Colonic mucosa (tissue), 4 donors: Measurements from ENCODE around the gene H3-3A. TPM values are rescaled to one million over a fixed set of nuclear protein-coding genes. Genes with fewer than 3 reads are reported as not detected.
"Not testable (repeated sequence)": the region's sequence is repeated elsewhere in the genome, so short reads cannot be mapped to it uniquely, and the experiment has no call there.

Source experiments
- DNase-seq: peaks from one replicate; pipeline ENCODE4 v3.0.0-alpha.2; 2020
- H3K27ac ChIP-seq: fragments of 200-600 bp; one replicate; pipeline ENCODE4 v1.8.0; 2021
- H3K27me3 ChIP-seq: fragments of 200-600 bp; one replicate; pipeline ENCODE4 v1.8.0; 2021
- H3K36me3 ChIP-seq: fragments of 200-600 bp; one replicate; pipeline ENCODE4 v1.8.0; 2021
- H3K4me1 ChIP-seq: fragments of 200-600 bp; one replicate; pipeline ENCODE4 v1.8.0; 2021; ENCODE audit warnings: mild to moderate bottlenecking
- H3K4me3 ChIP-seq: fragments of 200-600 bp; one replicate; pipeline ENCODE4 v1.8.0; 2021
- H3K9ac ChIP-seq, 2 donors: one replicate each; pipeline ENCODE4 v1.7.0; 2013; ENCODE audit warnings: control low read depth in 2 of 2, low read depth in 2 of 2, low read length in 2 of 2
- H3K9me3 ChIP-seq: fragments of 200-600 bp; one replicate; pipeline ENCODE4 v1.8.0; 2021
- intact Hi-C: fragments of 100-400 bp; cut with DNase I; formaldehyde crosslinking; loops from one replicate; pipeline ENCODE4 v1.14.1; 2022
- total RNA-seq, 2 donors: library from RNA; stranded (reverse); fragmentation: NEBNext Ultra II Directional in 1 of 2; extraction: Animal tissue kit (Norgen Biotek cat#: 25700) in 1 of 2; gene quantifications; one replicate each; pipeline ENCODE4 v1.2.1, GENCODE V29; 2021
- TF ChIP-seq, protein P1 (sequence below): fragments of 200-600 bp; IDR thresholded peaks from one replicate; pipeline ENCODE4 v1.8.0; 2022; ENCODE audit warnings: antibody characterized with exemption, mild to moderate bottlenecking
- donor health status: healthy.
- donor health status: DM: no; HTN: no; CAD: no.
- donor health status: DM: no; HTN: no; CAD: no.

H3-3A gene
- total RNA-seq, 2 donors from 2014 or later: 680 to 810 TPM

DNA sequence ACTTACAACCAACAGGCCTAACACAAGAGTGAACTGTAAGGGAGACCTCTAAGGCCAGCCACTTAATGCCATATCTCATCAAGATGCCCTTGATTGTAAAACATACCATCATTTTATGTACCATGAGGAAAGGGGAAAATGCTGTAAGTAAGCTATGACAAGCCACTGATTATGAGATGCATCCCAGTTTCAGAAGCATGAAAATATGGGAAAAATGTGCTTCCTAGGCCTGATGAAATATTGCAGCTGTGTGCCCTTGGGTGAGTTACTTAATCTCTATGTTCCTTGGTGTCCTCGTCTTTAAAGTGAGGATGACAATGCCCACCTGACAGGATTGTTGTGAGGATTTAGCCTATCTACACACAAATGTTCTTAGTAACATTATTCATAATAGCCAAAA lies 28.9 kb downstream of the H3-3A start:
- Histone ChIP-seq H3K9me3 (no peaks in the 10 kb centered on the region), H3K27ac (no peak overlapping the region), H3K36me3 (no peaks in the 10 kb centered on the region), H3K4me1 (no peaks in the 10 kb centered on the region), H3K27me3 (no peaks in the 10 kb centered on the region), H3K4me3 (no peak overlapping the region), H3K9ac (no peak overlapping the region)
- DNase-seq: no peak
- intact Hi-C loops: no loop called here
- TF ChIP-seq, protein P1, sequence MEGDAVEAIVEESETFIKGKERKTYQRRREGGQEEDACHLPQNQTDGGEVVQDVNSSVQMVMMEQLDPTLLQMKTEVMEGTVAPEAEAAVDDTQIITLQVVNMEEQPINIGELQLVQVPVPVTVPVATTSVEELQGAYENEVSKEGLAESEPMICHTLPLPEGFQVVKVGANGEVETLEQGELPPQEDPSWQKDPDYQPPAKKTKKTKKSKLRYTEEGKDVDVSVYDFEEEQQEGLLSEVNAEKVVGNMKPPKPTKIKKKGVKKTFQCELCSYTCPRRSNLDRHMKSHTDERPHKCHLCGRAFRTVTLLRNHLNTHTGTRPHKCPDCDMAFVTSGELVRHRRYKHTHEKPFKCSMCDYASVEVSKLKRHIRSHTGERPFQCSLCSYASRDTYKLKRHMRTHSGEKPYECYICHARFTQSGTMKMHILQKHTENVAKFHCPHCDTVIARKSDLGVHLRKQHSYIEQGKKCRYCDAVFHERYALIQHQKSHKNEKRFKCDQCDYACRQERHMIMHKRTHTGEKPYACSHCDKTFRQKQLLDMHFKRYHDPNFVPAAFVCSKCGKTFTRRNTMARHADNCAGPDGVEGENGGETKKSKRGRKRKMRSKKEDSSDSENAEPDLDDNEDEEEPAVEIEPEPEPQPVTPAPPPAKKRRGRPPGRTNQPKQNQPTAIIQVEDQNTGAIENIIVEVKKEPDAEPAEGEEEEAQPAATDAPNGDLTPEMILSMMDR: no peak

DNA sequence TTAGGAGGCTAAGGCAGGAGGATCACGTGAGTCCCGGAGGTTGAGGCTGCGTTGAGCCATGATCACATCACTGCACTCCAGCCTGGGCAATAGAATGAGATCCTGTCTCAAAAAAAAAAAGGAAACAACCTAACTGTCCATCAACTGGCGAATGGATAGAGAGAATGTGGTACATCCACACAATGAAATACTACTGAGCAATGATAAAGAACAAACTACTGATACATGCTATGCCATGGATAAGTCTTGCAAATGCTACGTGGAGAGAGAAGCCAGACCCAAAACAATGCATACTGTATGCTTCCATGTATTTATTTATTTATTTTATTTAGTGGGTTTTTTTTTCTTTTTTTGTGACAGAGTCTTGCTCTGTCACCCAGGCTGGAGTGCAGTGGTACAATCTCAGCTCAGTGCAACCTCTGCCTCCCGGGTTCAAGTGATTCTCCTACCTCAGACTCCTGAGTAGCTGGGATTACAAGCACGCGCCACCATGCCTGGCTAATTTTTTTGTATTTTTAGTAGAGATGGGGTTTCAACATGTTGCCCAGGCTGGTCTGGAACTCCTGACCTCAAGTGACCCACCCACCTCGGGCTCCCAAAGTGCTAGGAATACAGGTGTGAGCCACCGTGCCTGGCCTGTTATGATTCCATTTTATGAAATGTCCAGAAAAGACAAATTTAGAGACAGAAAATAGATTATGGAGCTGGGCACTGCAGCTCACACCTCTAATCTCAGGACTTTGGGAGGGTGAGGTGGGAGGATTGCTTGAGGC lies 29.7 kb downstream of the H3-3A start:
- intact Hi-C loops, H3K36me3 ChIP-seq, H3K4me3 ChIP-seq, H3K4me1 ChIP-seq, H3K27ac ChIP-seq, H3K9ac ChIP-seq, H3K27me3 ChIP-seq, H3K9me3 ChIP-seq, DNase-seq: not testable (repeated sequence)

DNA sequence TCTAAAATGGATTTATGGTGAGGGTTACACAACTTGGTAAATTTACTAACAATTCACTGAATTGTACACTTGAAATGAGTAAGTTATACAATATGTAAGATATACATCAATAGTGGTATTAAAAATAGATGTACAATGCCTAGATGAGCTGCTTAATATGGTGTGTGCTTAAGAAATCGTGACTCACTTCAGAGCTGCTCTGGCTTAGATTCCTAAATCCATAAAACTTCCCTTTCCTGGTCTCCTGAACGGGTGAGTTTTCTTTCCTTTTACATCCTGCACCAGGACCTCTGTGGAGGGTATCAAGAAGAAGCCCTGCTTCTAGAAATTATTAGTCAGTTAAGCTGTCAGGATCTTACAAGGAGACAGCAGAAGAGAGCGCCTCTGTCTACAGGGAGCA lies 30.4 kb downstream of the H3-3A start:
- Histone ChIP-seq H3K9me3 (no peaks in the 10 kb centered on the region), H3K9ac (no peak overlapping the region), H3K27ac (no peak overlapping the region), H3K27me3 (no peaks in the 10 kb centered on the region), H3K4me1 (no peaks in the 10 kb centered on the region), H3K36me3 (no peaks in the 10 kb centered on the region), H3K4me3 (no peak overlapping the region)
- intact Hi-C loops: no loop called here
- no peak for DNase-seq
- TF ChIP-seq, protein P1: no peak

DNA sequence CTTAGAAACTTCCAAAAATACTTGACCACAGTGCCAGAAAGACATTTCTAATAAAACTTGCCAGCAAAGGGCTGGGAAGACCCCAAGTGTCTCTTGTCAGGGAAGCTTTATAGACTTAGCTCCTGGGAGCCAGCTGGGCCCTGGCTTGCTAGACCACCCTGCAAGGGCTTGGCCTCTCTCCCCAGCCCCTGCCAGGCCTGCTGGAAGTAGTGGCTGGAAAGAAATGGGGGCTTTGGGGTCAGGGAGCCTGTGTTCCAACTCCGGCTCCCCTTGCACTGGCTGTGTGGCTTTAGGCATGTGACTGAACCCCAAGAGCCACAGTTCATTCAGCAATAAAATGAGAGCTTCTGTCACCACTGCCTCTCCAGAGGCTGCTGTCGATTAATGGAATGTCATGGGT lies 31.1 kb downstream of the H3-3A start:
- H3K4me1 ChIP-seq: no peaks in the 10 kb centered on the region
- intact Hi-C loops: no loop called here
- no peak overlapping the region for H3K27ac ChIP-seq
- no peak for DNase-seq
- no peaks in the 10 kb centered on the region for H3K27me3 ChIP-seq
- no peak overlapping the region for H3K4me3 ChIP-seq
- H3K9me3 ChIP-seq: no peaks in the 10 kb centered on the region
- TF ChIP-seq, protein P1: no peak
- H3K9ac ChIP-seq: no peak overlapping the region
- no peaks in the 10 kb centered on the region for H3K36me3 ChIP-seq

DNA sequence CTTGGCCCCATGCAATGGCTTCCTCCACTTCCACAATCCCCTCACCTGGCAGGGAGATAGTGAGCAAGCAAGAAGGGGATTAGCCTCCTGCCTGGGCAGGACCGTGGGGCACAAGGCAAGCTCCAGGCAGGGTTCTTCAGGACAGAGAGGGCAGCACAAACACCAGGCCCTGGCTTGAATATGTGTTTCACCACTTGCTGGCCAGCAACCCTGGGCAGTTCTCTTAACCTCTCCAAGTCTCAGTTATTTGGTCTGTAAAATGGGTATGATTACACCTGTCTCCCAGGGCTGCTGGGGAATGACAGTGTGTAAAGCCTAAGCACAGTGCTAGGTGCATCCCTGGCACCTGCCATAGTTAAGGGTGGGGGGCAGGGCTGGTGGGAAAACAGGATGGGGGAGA lies 31.9 kb downstream of the H3-3A start:
- no peak overlapping the region for H3K9ac ChIP-seq
- TF ChIP-seq, protein P1: no peak
- H3K27me3 ChIP-seq: no peaks in the 10 kb centered on the region
- H3K4me3 ChIP-seq: no peak overlapping the region
- intact Hi-C loops: no loop called here
- no peaks in the 10 kb centered on the region for H3K4me1 ChIP-seq
- no peaks in the 10 kb centered on the region for H3K36me3 ChIP-seq
- no peak for DNase-seq
- H3K27ac ChIP-seq: no peak overlapping the region
- no peaks in the 10 kb centered on the region for H3K9me3 ChIP-seq

DNA sequence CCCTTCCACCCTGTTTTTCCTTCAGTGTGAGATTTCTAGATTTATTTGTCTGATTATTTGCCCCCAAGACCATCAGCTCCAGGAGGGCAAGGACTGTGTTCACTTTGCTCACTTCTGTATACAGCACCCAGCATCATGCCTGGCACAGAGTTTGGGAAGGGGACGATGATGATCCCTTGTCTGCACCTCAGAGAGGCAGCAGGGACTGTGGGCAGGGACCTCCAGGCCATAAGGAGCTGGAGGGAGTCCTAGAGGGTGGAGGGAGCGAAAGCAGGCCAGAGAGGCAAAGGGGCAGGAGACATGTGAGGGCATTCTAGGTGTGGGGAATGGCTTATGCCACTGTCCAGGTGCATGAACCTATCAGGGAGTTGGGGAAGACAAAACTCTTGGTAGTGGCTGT lies 32.8 kb downstream of the H3-3A start:
- Histone ChIP-seq H3K4me3 (no peak overlapping the region), H3K27me3 (no peaks in the 10 kb centered on the region), H3K9me3 (no peaks in the 10 kb centered on the region), H3K27ac (no peak overlapping the region), H3K9ac (no peak overlapping the region), H3K4me1 (no peaks in the 10 kb centered on the region), H3K36me3 (no peaks in the 10 kb centered on the region)
- TF ChIP-seq, protein P1: no peak
- intact Hi-C loops: no loop called here
- DNase-seq: no peak
